ENCODE measurements around the gene SGK2.
A peak's percentile ranks its signal among the peaks of the same experiment; 100 is the strongest.

The SGK2 gene

GRCh38 chr20:43558412-43559146, at the start of gene SGK2:
Gene SGK2, plus strand, starts transcription at chr20:43559027. Its CDS starts 7,469 bp downstream, at chr20:43566496.
- no peak for DNase-seq

- DNase-seq: no peak
These were observed 46.9 kb upstream of the SGK2 start for GRCh38 chr20:43511879-43512278.

- DNase-seq: no peak
These were observed 45.4 kb upstream of the SGK2 start for GRCh38 chr20:43513372-43513930.

GRCh38 chr20:43513931-43514647, 44.7 kb upstream of the SGK2 start:
- peak; percentile 93 to 94 for DNase-seq

GRCh38 chr20:43514648-43514999, 44.2 kb upstream of the SGK2 start:
- no peak for DNase-seq

- no peak for DNase-seq
These were observed 43.2 kb upstream of the SGK2 start for GRCh38 chr20:43515628-43516027.

GRCh38 chr20:43516251-43516824, 42.5 kb upstream of the SGK2 start:
- DNase-seq: no peak

GRCh38 chr20:43520074-43520630, 38.7 kb upstream of the SGK2 start:
- no peak for DNase-seq

- DNase-seq: no peak
These were observed 33.8 kb upstream of the SGK2 start for GRCh38 chr20:43525021-43525420.

GRCh38 chr20:43528258-43528875, 30.5 kb upstream of the SGK2 start:
- DNase-seq: no peak

- no peak for DNase-seq
These were observed 29.8 kb upstream of the SGK2 start for GRCh38 chr20:43529051-43529450.

- no peak for DNase-seq
These were observed 29.2 kb upstream of the SGK2 start for GRCh38 chr20:43529457-43530153.

- DNase-seq: no peak
These were observed 28.3 kb upstream of the SGK2 start for GRCh38 chr20:43530321-43531090.

- no peak for DNase-seq
These were observed 27.8 kb upstream of the SGK2 start for GRCh38 chr20:43531091-43531443.

- no peak for DNase-seq
These were observed 26.3 kb upstream of the SGK2 start for GRCh38 chr20:43532416-43533055.

- no peak for DNase-seq
These were observed 25.8 kb upstream of the SGK2 start for GRCh38 chr20:43533060-43533459.

- DNase-seq: no peak
These were observed 24.8 kb upstream of the SGK2 start for GRCh38 chr20:43534016-43534415.

- DNase-seq: no peak
These were observed 24.0 kb upstream of the SGK2 start for GRCh38 chr20:43534791-43535350.

GRCh38 chr20:43535370-43536004, 23.3 kb upstream of the SGK2 start:
- DNase-seq: no peak
